Activated CD8-positive, alpha-beta memory T cell treated with anti-CD3 and anti-CD28 coated beads, Interleukin-2, amount 50 U/mL, for 4 hours (primary cell): ENCODE measurements around the gene SLC6A18.
"Not testable (repeated sequence)": the region's sequence is repeated elsewhere in the genome, so short reads cannot be mapped to it uniquely, and the experiment has no call there.

ENCODE experiments used
- DNase-seq: peaks from one replicate; pipeline ENCODE4 v3.0.0-alpha.2; 2020

Gene SLC6A18

DNA sequence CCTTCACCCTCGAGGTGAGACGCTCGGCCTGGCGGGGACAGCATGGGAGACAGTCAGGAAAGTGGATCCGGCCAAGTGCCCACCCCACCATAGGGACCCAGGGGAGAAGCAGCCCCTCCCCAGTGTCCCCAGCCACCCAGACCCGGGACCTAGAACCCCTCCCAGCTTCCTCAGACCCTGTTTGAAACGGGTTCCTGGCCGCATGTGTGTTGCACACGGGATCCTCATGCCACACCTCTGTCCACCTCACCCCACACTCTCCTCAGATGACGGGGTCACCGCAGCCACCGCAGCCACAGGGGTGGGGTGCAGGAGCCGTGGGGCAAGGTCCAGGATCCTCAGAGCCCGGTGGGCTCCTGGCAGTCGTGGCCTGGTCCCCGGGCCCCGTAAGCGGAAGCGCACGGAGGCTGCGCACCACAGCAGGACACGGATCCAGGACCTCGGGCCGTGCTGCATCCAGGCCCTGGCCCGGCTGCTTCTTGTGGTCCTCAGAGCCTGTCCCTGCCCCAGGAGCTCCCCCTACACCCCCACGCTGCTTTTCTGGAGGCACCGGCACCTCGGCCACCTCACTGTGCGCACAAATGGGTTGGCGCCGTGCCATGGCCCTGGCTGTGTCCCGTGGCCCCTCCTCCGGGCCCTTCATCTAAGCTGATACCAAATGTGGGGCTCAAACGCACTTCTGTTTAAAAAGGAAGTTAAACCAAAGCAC is 54.4 kb downstream of the SLC6A18 start:
- DNase-seq: peak; percentile 11

DNA sequence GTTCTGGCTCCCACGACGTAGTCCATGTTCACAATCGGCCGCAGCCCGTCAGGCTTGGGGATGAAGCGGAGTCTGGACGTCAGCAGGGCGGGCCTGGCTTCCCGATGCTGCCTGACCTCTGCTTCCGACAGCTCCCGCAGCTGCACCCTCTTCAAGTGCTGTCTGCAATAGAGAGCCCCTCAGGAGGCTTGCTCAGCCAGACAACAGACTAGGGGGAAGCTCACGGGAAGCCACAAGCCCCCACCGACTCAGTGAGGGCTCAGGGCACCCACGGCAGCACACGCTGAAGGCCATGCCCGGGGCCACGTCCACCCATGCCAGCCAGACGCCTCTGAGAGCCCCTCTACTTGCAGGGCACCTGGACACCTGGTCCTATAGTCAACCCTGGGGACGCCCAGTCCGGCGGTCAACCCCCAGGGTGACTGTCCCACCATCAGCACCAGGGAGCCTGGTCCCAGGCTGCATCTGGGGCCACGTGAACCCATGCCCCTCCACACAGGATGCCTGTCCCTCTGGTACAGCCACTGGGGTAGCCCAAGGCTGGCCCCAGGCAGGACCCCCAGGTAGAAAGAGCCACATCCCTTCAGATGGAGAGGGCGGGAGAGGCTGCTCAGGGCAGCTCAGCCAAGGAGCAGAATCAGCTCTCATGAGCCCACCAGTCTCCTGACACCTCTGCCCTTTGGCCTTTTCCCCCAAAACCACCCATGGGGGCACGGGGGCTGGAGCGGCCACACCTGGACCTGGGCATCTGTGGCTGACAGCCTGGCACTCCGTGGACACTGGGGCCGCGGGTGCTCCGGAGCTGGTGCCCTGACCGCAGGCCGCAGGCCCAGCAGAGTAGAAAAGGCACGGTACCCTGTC is 55.2 kb downstream of the SLC6A18 start:
- no peak for DNase-seq

DNA sequence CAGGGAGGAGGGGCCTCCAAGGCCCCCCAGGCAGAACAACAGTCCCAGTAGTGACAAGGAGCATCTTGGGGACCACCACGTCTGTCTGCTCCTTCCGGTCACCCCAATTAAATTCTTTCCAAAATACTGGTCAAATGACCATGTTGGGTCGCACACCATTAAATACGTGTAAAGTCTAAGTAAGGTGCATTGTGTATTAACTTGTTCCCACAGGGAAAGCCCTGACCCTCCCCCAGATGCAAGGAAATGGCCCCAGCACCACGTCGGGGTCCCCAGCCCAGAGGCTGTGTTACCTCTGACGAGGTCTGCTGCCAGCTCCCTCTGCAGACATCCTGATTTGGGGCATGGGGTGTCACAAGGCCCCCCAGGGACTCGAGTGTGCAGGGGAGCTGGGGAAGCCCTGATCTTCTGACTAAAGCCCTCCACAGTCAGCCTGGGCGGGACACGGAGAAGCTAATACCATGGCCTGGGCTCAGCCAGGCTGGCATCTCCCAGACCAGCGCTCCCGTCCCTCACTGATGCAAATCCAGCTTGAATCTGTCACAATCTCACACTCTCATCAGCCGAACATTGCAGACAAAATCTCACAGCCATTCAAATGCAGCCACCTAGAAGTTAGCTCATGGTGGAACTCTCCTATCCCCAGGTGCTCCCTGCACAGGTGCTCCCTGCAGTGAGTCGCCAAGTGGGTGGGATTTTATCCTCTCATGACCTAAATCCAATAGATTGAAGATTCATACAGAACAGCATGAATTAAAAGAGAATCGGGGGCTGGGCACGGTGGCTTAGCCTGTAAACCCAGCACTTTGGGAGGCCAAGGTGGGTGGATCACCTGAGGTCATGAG is 56.1 kb downstream of the SLC6A18 start:
- no peak for DNase-seq

DNA sequence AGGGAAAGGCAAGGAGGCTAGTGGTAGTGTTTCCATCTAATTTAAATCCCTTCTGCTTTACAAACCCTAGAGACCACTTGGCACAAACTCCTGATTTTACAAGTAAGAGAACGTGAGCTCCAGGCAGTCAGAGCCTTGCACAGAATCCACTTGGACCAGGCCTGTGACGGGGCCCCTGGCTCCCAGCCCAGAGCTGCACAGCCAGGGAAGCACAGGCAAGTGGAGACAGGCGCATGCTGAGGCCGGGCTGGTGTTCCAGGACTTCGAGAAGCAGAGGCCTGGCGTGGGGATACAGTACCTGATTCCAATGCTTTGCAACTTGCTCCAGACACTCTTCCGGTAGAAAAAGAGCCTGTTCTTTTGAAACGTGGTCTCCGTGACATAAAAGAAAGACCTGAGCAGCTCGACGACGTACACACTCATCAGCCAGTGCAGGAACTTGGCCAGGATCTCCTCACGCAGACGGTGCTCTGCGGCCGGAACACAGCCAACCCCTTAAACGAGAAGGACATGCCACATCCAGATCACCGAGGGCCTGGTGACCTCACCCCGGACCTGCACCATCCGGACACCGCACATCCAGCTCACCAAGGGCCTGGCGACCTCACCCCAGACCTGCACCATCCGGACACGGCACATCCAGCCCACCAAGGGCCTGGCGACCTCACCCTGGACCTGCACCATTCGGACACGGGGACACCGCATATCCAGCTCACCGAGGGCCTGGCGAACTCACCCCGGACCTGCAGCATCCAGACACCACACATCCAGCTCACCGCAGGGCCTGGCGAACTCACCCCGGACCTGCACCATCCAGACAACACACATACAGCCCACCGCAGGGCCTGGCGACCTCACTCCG is 57.2 kb downstream of the SLC6A18 start:
- no peak for DNase-seq

DNA sequence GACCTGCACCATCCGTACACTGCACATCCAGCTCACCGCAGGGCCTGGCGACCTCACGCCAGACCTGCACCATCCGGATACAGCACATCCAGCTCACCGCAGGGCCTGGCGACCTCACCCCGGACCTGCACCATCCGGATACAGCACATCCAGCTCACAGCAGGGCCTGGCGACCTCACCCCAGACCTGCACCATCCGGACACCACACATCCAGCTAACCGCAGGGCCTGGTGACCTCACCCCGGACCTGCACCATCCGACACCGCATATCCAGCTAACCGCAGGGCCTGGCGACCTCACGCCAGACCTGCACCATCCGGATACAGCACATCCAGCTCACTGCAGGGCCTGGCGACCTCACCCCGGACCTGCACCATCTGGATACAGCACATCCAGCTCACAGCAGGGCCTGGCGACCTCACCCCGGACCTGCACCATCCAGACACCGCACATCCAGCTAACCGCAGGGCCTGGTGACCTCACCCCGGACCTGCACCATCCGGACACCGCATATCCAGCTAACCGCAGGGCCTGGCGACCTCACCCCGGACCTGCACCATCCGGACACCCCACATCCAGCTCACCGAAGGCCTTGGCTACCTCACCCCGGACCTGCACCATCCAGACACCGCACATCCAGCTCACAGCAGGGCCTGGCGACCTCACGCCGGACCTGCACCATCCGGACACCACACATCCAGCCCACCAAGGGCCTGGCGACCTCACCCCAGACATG is 58.0 kb downstream of the SLC6A18 start:
- DNase-seq: not testable (repeated sequence)

DNA sequence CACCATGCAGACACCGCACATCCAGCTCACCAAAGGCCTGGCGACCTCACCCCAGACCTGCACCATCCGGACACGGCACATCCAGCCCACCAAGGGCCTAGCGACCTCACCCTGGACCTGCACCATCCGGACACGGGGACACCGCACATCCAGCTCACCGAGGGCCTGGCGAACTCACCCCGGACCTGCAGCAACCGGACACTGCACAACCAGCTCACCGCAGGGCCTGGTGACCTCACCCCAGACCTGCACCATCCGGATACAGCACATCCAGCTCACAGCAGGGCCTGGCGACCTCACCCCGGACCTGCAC is 58.5 kb downstream of the SLC6A18 start:
- not testable (repeated sequence) for DNase-seq

DNA sequence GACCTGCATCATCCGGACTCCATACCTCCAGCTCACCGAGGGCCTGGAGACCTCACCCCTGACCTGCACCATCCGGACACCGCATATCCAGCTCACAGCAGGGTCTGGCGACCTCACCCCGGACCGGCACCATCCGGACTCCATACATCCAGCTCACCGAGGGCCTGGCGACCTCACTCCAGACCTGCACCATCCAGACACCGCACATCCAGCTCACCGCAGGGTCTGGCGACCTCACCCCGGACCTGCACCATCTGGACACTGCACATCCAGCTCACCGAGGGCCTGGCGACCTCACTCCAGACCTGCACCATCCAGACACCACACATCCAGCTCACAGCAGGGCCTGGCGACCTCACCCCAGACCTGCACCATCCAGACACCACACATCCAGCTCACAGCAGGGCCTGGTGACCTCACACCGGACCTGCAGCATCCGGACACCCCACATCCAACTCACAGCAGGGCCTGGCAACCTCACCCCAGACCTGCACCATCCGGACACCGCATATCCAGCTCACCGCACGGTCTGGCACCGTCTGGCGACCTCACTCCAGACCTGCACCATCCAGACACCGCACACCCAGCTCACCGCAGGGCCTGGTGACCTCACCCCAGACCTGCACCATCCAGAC is 59.3 kb downstream of the SLC6A18 start:
- DNase-seq: not testable (repeated sequence)

DNA sequence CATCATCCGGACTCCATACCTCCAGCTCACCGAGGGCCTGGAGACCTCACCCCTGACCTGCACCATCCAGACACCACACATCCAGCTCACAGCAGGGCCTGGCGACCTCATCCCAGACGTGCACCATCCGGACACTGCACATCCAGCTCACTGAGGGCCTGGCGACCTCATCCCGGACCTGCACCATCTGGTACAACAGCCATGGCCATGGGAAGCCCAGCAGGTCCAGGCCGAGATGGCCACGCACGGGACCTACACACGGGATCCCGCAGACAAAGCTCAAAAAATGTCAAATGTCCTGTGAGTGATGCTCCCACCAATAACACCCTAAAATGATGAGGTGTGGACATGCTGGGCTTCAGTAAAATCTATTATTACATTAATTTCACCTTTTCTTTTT is 60.0 kb downstream of the SLC6A18 start:
- no peak for DNase-seq

GRCh38 chr5:1285883-1286291 is 60.7 kb downstream of the SLC6A18 start:
- no peak for DNase-seq

GRCh38 chr5:1288439-1289335 is 63.5 kb downstream of the SLC6A18 start:
- no peak for DNase-seq

- DNase-seq: not testable (repeated sequence)
These were observed 64.4 kb downstream of the SLC6A18 start for GRCh38 chr5:1289559-1289958.

DNA sequence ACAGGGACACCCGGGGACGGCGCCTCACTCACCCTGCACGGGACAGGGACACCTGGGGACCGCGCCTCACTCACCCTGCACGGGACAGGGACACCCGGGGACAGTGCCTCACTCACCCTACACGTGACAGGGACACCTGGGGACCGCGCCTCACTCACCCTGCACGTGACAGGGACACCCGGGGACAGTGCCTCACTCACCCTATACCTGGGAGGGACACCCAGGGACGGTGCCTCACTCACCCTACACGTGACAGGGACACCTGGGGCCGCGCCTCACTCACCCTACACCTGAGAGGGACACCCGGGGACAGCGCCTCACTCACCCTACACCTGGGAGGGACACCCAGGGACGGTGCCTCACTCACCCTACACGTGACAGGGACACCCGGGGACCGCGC is 65.8 kb downstream of the SLC6A18 start:
- DNase-seq: not testable (repeated sequence)

GRCh38 chr5:1291611-1292080 is 66.5 kb downstream of the SLC6A18 start:
- no peak for DNase-seq

- DNase-seq: no peak
These were observed 67.0 kb downstream of the SLC6A18 start for GRCh38 chr5:1292139-1292538.

DNA sequence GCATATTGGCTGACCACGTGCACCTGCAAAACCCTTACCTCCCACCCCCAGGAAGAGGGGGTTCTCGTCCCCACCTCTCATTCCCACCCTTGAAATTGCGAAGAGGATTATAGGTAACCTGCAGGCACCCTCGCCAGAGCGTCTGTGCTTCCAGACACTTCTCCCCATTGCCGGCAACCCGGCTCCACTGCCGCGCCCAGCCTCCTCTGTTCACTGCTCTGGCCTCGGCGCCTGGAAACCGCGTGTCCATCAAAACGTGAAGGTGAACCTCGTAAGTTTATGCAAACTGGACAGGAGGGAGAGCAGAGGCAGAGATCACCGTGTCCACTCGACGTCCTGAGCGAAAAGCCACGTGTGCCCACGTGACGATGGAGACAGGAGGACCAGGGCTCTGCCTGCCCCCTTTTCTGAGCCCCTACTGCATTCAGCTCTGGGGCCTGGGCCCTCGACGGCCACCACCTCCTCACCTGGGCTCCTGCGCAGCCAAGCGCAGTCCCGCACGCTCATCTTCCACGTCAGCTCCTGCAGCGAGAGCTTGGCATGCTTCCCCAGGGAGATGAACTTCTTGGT is 67.8 kb downstream of the SLC6A18 start:
- no peak for DNase-seq

GRCh38 chr5:1293416-1294205 is 68.4 kb downstream of the SLC6A18 start:
- DNase-seq: no peak

GRCh38 chr5:1294206-1294834 is 69.1 kb downstream of the SLC6A18 start:
- no peak for DNase-seq
